K562 (cell line): ENCODE data around the gene FRRS1L. TPM values are rescaled to one million over a fixed set of nuclear protein-coding genes. Genes with fewer than 3 reads are reported as not detected.

ENCODE experiments used
- CCNT2 ChIP-seq: IDR thresholded peaks from 2 replicates; pipeline ENCODE4 v1.6.1; 2011; ENCODE audit warnings: borderline replicate concordance, low read depth, mild to moderate bottlenecking, moderate library complexity, mixed read lengths, low read length; ENCODE audit not compliant: insufficient read length; ENCODE audit errors: extremely low read depth
- KDM2B ChIP-seq: fragments of 250-450 bp; sonication (Bioruptor Pico); IDR thresholded peaks from 2 replicates; pipeline ENCODE4 v1.8.0; 2021; ENCODE audit warnings: mild to moderate bottlenecking, moderate library complexity
- NONO ChIP-seq, 2 experiments: fragments of 200-400 bp in 1 of 2; fragments of 450-650 bp in 1 of 2; formaldehyde crosslinking in 1 of 2; IDR thresholded peaks; 2 replicates each; pipeline ENCODE4 v1.6.1; 2017; ENCODE audit warnings: low read depth in 2 of 2, mild to moderate bottlenecking in 2 of 2, moderate library complexity in 2 of 2, low read length in 1 of 2
- NR3C1 ChIP-seq: sonication (generic); formaldehyde crosslinking; IDR thresholded peaks from 2 replicates; pipeline ENCODE4 v1.8.1; 2022; ENCODE audit warnings: missing genetic modification reagents
- PATZ1 ChIP-seq: fragments of 250-450 bp; sonication (Bioruptor Pico); IDR thresholded peaks from 2 replicates; pipeline ENCODE4 v1.5.0; 2020; ENCODE audit warnings: mild to moderate bottlenecking, borderline replicate concordance
- POLR2H ChIP-seq: IDR thresholded peaks from 2 replicates; pipeline ENCODE4 v1.6.1; 2016; ENCODE audit warnings: missing genetic modification characterization, low read depth, mild to moderate bottlenecking, control low read depth, missing compliant biosample characterization, moderate library complexity
- PREB ChIP-seq: sonication (generic); formaldehyde crosslinking; IDR thresholded peaks from 2 replicates; pipeline ENCODE4 v1.8.1; 2023; ENCODE audit warnings: mild to moderate bottlenecking, missing genetic modification reagents
- RERE ChIP-seq: sonication (generic); formaldehyde crosslinking; IDR thresholded peaks from 2 replicates; pipeline ENCODE4 v1.8.0; 2023; ENCODE audit warnings: missing genetic modification reagents, mild to moderate bottlenecking, borderline replicate concordance
- SNIP1 ChIP-seq: fragments of 450-650 bp; IDR thresholded peaks from 2 replicates; pipeline ENCODE4 v1.7.1; 2017; ENCODE audit warnings: low read depth, mild to moderate bottlenecking
- ZC3H8 ChIP-seq: fragments of 450-650 bp; IDR thresholded peaks from 2 replicates; pipeline ENCODE4 v1.6.1; 2017
- ZFX ChIP-seq: sonication (generic); formaldehyde crosslinking; IDR thresholded peaks from 2 replicates; pipeline ENCODE4 v1.8.0; 2022; ENCODE audit warnings: mild to moderate bottlenecking, missing genetic modification reagents, moderate library complexity
- ZNF316 ChIP-seq: fragments of 450-650 bp; IDR thresholded peaks from 2 replicates; pipeline ENCODE4 v1.6.1; 2016
- ZNF699 ChIP-seq: fragments of 250-450 bp; sonication (Bioruptor Pico); IDR thresholded peaks from 2 replicates; pipeline ENCODE4 v1.8.0; 2021; ENCODE audit warnings: mild to moderate bottlenecking, moderate library complexity; ENCODE audit not compliant: insufficient replicate concordance
- polyA plus RNA-seq, 8 experiments: library from polyadenylated mRNA; depleted of rRNA in 4 of 8; stranded (reverse) in 5 of 8; unstranded in 3 of 8; fragments of >200 nt; fragmentation: Nextera tagmentation in 2 of 8; fragmentation: Illumina TruSeq in 1 of 8; extraction: Ambion mirVana in 2 of 8; extraction: Trizol in 1 of 8; gene quantifications; 2 replicates each; pipeline versions ENCODE4 v1.2.1 to v1.2.3, GENCODE V29; 2011 to 2014; ENCODE audit warnings: inconsistent platforms in 1 of 8, missing spikeins in 1 of 8
- total RNA-seq, 7 experiments: library from RNA; depleted of rRNA in 6 of 7; stranded (reverse); fragments of >200 nt in 6 of 7; fragmentation: Illumina TruSeq in 2 of 7; extraction: Trizol in 2 of 7; gene quantifications; 2 replicates each; pipeline versions ENCODE4 v1.2.1 to v1.2.3, GENCODE V29; 2011 to 2021; ENCODE audit warnings: low replicate concordance in 1 of 7
- TF ChIP-seq, protein P1 (sequence below): fragments of 250-450 bp; sonication (Bioruptor Pico); IDR thresholded peaks from 2 replicates; pipeline ENCODE4 v1.8.0; 2022; ENCODE audit warnings: moderate library complexity, mild to moderate bottlenecking, inconsistent platforms
- TF ChIP-seq, protein P2 (sequence below): conservative IDR thresholded peaks from 2 replicates; pipeline ENCODE4 v1.6.1; 2011; ENCODE audit warnings: low read depth, mild to moderate bottlenecking, low read length; ENCODE audit not compliant: control insufficient read depth
- TF ChIP-seq, protein P3 (sequence below): fragments of 250-450 bp; sonication (Bioruptor Pico); IDR thresholded peaks from 2 replicates; pipeline ENCODE4 v1.5.1; 2021; ENCODE audit warnings: mild to moderate bottlenecking

FRRS1L gene
- total and polyA plus RNA-seq, 9 of the 15 experiments (the other 6 are each of a cell fraction or from before 2014, with no cell fraction given) = under 0.01 to 0.04 (median 0.03) TPM; not detected in 5

- TF ChIP-seq PATZ1 (no peak), POLR2H (tag) (no peak), CCNT2 (peak; percentile 86), ZFX (CRISPR knock-in tag) (no peak), NR3C1 (CRISPR knock-in tag) (no peak), ZNF316 (peak; percentile 39; the same call in 1 of the 2 replicates), PREB (no peak), RERE (no peak), ZNF699 (CRISPR knock-in tag) (no peak), SNIP1 (no peak), NONO (IDR thresholded peaks at IDR 0.05; ENCODE audit: low read depth in 2 of 2, low read length in 1 of 2) (no peak), ZC3H8 (no peak), KDM2B (no peak)
- TF ChIP-seq, protein P1, sequence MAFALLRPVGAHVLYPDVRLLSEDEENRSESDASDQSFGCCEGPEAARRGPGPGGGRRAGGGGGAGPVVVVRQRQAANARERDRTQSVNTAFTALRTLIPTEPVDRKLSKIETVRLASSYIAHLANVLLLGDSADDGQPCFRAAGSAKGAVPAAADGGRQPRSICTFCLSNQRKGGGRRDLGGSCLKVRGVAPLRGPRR (CRISPR knock-in tag) = no peak
- TF ChIP-seq, protein P2, sequence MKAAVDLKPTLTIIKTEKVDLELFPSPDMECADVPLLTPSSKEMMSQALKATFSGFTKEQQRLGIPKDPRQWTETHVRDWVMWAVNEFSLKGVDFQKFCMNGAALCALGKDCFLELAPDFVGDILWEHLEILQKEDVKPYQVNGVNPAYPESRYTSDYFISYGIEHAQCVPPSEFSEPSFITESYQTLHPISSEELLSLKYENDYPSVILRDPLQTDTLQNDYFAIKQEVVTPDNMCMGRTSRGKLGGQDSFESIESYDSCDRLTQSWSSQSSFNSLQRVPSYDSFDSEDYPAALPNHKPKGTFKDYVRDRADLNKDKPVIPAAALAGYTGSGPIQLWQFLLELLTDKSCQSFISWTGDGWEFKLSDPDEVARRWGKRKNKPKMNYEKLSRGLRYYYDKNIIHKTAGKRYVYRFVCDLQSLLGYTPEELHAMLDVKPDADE = no peak
- TF ChIP-seq, protein P3, sequence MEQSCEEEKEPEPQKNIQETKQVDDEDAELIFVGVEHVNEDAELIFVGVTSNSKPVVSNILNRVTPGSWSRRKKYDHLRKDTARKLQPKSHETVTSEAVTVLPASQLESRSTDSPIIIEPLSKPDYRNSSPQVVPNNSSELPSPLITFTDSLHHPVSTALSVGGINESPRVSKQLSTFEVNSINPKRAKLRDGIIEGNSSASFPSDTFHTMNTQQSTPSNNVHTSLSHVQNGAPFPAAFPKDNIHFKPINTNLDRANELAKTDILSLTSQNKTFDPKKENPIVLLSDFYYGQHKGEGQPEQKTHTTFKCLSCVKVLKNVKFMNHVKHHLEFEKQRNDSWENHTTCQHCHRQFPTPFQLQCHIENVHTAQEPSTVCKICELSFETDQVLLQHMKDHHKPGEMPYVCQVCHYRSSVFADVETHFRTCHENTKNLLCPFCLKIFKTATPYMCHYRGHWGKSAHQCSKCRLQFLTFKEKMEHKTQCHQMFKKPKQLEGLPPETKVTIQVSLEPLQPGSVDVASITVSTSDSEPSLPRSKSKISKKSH (CRISPR knock-in tag) = no peak
Observed at GRCh38 chr9:109134167-109134578, 32.9 kb downstream of the FRRS1L start (continued).
